Sigmoid colon (tissue), 7 donors: ENCODE measurements around the gene WDFY4. TPM values are rescaled to one million over a fixed set of nuclear protein-coding genes. Genes with fewer than 3 reads are reported as not detected.
A peak's percentile ranks its signal among the peaks of the same experiment; 100 is the strongest.

Experiments
- DNase-seq: peaks from one replicate; pipeline ENCODE4 v3.0.0-alpha.2; 2019
- H3K27ac ChIP-seq, 4 donors: fragments of 200-600 bp; sonication (generic); one replicate each; pipeline ENCODE4 v1.5.1; 2016 to 2019; ENCODE audit warnings: mild to moderate bottlenecking in 1 of 4
- H3K27me3 ChIP-seq, 3 donors: fragments of 200-600 bp; sonication (generic); one replicate each; pipeline ENCODE4 v1.5.1; 2019; ENCODE audit warnings: mild to moderate bottlenecking in 1 of 3
- H3K36me3 ChIP-seq, 4 donors: fragments of 200-600 bp; sonication (generic); one replicate each; pipeline ENCODE4 v1.5.1; 2016 to 2019
- H3K4me1 ChIP-seq, 4 donors: fragments of 200-600 bp; sonication (generic); one replicate each; pipeline ENCODE4 v1.5.1; 2017 to 2019
- H3K4me3 ChIP-seq, 4 donors: fragments of 200-600 bp; sonication (generic); one replicate each; pipeline ENCODE4 v1.5.1; 2017 to 2019; ENCODE audit warnings: mild to moderate bottlenecking in 2 of 4, moderate library complexity in 1 of 4
- H3K9me3 ChIP-seq, 4 donors: fragments of 200-600 bp in 3 of 4; sonication (generic) in 3 of 4; one replicate each; pipeline versions ENCODE4 v1.5.1 to v1.6.1; 2013 to 2019
- CTCF ChIP-seq, 4 experiments: fragments of 450-650 bp in 3 of 4; fragments of 200-600 bp in 1 of 4; IDR thresholded peaks; one replicate each; pipeline ENCODE4 v1.5.1; 2016 to 2019; ENCODE audit warnings: antibody characterized with exemption in 4 of 4, mild to moderate bottlenecking in 3 of 4, moderate library complexity in 2 of 4
- EP300 ChIP-seq, 4 donors: sonication (generic); formaldehyde crosslinking; IDR thresholded peaks; one replicate each; pipeline ENCODE4 v1.6.1; 2017; ENCODE audit warnings: antibody characterized with exemption in 4 of 4
- POLR2A ChIP-seq, 2 donors: fragments of 450-650 bp; IDR thresholded peaks; one replicate each; pipeline ENCODE4 v1.6.1; 2016; ENCODE audit warnings: antibody characterized with exemption in 2 of 2, mild to moderate bottlenecking in 2 of 2, moderate library complexity in 2 of 2
- POLR2AphosphoS5 ChIP-seq, 4 donors: sonication (generic); formaldehyde crosslinking; IDR thresholded peaks; one replicate each; pipeline ENCODE4 v1.6.1; 2017; ENCODE audit warnings: antibody characterized with exemption in 4 of 4
- WGBS, 2 donors: extraction: QIAGEN DNeasy Blood & Tissue Kit; methylation state at CpG; one replicate each; pipeline ENCODE4 v1.1.7; 2013; 5-methylcytosine and 5-hydroxymethylcytosine counted together
- intact Hi-C: fragments of 100-400 bp; cut with DNase I; formaldehyde crosslinking; loops from one replicate; pipeline ENCODE4 v1.15.1; 2023
- polyA plus RNA-seq, 3 donors: library from polyadenylated mRNA; stranded (reverse); fragments of 200-250 nt; gene quantifications; one replicate each; pipeline ENCODE4 v1.2.3, GENCODE V29; 2013
- total RNA-seq, 4 donors: library from RNA; depleted of rRNA; stranded (reverse); fragments of >200 nt; gene quantifications; one replicate each; pipeline ENCODE4 v1.1.0, GENCODE V29; 2016
- donor health status: healthy with polysubstance abuse.
- donor health status: Bipolar disorder and iron deficiency.
- donor health status: healthy.

Gene WDFY4
- 1 to 10 TPM; 2.0 to 4.9 (median 3.3) TPM for total RNA-seq
- 10 to 100 TPM in 1 of 3 donors, 1 to 10 TPM in 1, under 1 TPM in 1; 0.60 to 18.6 (median 1.2) TPM for polyA plus RNA-seq

GRCh38 chr10:48684792-48685623 lies at the start of gene WDFY4:
TSS of gene WDFY4 (plus strand) at chr10:48684873. CDS start at chr10:48709733, 24,860 bp downstream.
- Histone ChIP-seq H3K27ac (peak within 1 kb of the TSS in 2 of 4 donors; percentile 26 to 55), H3K4me1 (no peaks in the 10 kb centered on the region), H3K36me3 (no peaks in the 10 kb centered on the region), H3K9me3 (no peaks in the 10 kb centered on the region), H3K4me3 (peak within 1 kb of the TSS in 1 of 4 donors; percentile 25), H3K27me3 (no peaks in the 10 kb centered on the region)
- 57 to 79% methylated on average over 23 of the region's 23 CpGs for WGBS, 2 donors
- TF ChIP-seq POLR2A (IDR thresholded peaks at IDR 0.05) (no peak), CTCF (IDR thresholded peaks at IDR 0.05) (no peak), EP300 (IDR thresholded peaks at IDR 0.05) (no peak), POLR2AphosphoS5 (IDR thresholded peaks at IDR 0.05) (no peak)
- no peak for DNase-seq
- intact Hi-C loops = no loop called here

- no peak overlapping the region for H3K4me3 ChIP-seq
- no peak for DNase-seq
- WGBS, 2 donors = 87 to 91% methylated on average over 8 of the region's 8 CpGs
- H3K27me3 ChIP-seq = no peaks in the 10 kb centered on the region
- H3K4me1 ChIP-seq = peaks cover 0 to 13% (median 10%) of the 10 kb centered on the region in 4 donors
- peak overlapping the region in 2 of 4 donors; percentile 53 to 58 for H3K27ac ChIP-seq
- peaks cover 0 to 3% (median 0%) of the 10 kb centered on the region in 4 donors for H3K9me3 ChIP-seq
- TF ChIP-seq CTCF (IDR thresholded peaks at IDR 0.05) (no peak), POLR2A (IDR thresholded peaks at IDR 0.05) (no peak)
- intact Hi-C loops = no loop called here
- H3K36me3 ChIP-seq = no peaks in the 10 kb centered on the region
These were observed 49.6 kb upstream of the WDFY4 start for GRCh38 chr10:48634984-48635557.

- intact Hi-C loops = no loop called here
- DNase-seq = no peak
- H3K27me3 ChIP-seq = no peaks in the 10 kb centered on the region
- no peak for TF ChIP-seq CTCF (IDR thresholded peaks at IDR 0.05)
- no peak for TF ChIP-seq POLR2AphosphoS5 (IDR thresholded peaks at IDR 0.05)
- no peak for TF ChIP-seq EP300 (IDR thresholded peaks at IDR 0.05)
- no peak for TF ChIP-seq POLR2A (IDR thresholded peaks at IDR 0.05)
- WGBS, 2 donors = 74 to 82% methylated on average over 3 of the region's 3 CpGs
- H3K4me3 ChIP-seq = no peak overlapping the region
- no peak overlapping the region for H3K27ac ChIP-seq
- peaks cover 0 to 3% (median 0%) of the 10 kb centered on the region in 4 donors for H3K9me3 ChIP-seq
- peaks cover 0 to 13% (median 10%) of the 10 kb centered on the region in 4 donors for H3K4me1 ChIP-seq
- H3K36me3 ChIP-seq = no peaks in the 10 kb centered on the region
These were observed 48.4 kb upstream of the WDFY4 start for GRCh38 chr10:48636231-48636630.

- H3K4me1 ChIP-seq = peaks cover 0 to 13% (median 10%) of the 10 kb centered on the region in 4 donors
- no peak overlapping the region for H3K4me3 ChIP-seq
- peaks cover 0 to 3% (median 1%) of the 10 kb centered on the region in 4 donors for H3K9me3 ChIP-seq
- intact Hi-C loops = no loop called here
- no peak for DNase-seq
- H3K27ac ChIP-seq = no peak overlapping the region
- WGBS, 2 donors = 89 to 92% methylated on average over 3 of the region's 3 CpGs
- TF ChIP-seq POLR2A (IDR thresholded peaks at IDR 0.05) (no peak), POLR2AphosphoS5 (IDR thresholded peaks at IDR 0.05) (no peak), CTCF (IDR thresholded peaks at IDR 0.05) (no peak), EP300 (IDR thresholded peaks at IDR 0.05) (no peak)
- H3K36me3 ChIP-seq = no peaks in the 10 kb centered on the region
- H3K27me3 ChIP-seq = no peaks in the 10 kb centered on the region
These were observed 47.8 kb upstream of the WDFY4 start for GRCh38 chr10:48636901-48637300.
